Fibroblast of skin of back (primary cell): ENCODE data around the gene UGT1A5. TPM values are rescaled to one million over a fixed set of nuclear protein-coding genes. Genes with fewer than 3 reads are reported as not detected.
A peak's percentile ranks its signal among the peaks of the same experiment; 100 is the strongest.

ENCODE experiments used
- DNase-seq: peaks from one replicate; pipeline ENCODE4 v3.0.0-alpha.2; 2013
- polyA plus RNA-seq, 2 experiments: library from polyadenylated mRNA; unstranded; fragments of 120-200 nt; gene quantifications; one replicate each; pipeline ENCODE4 v1.2.1, GENCODE V29; 2013; ENCODE audit not compliant: insufficient read length in 2 of 2

The UGT1A5 gene
- polyA plus RNA-seq (2013, experiment 1 of 2; ENCODE audit: insufficient read length): not detected
- not detected for polyA plus RNA-seq (2013, experiment 2 of 2; ENCODE audit: insufficient read length)

- DNase-seq: no peak
Measured at GRCh38 chr2:233712611-233713261, at the start of gene UGT1A5. UGT1A5 (plus strand) TSS chr2:233712907; CDS start chr2:233712992, 85 bp downstream.

GRCh38 chr2:233663911-233664310 lies 48.8 kb upstream of the UGT1A5 start:
- DNase-seq: no peak

- DNase-seq: no peak
Measured at GRCh38 chr2:233668605-233669260, 44.0 kb upstream of the UGT1A5 start.

- DNase-seq: no peak
Measured at GRCh38 chr2:233671290-233672161, 41.2 kb upstream of the UGT1A5 start, which contains the start of gene UGT1A9. UGT1A9 (plus strand) TSS chr2:233671898; CDS start chr2:233671935, 37 bp downstream.

- no peak for DNase-seq
Measured at GRCh38 chr2:233672886-233673285, 39.8 kb upstream of the UGT1A5 start.

- DNase-seq: no peak
Measured at GRCh38 chr2:233673896-233674295, 38.8 kb upstream of the UGT1A5 start.

- DNase-seq: no peak
Measured at GRCh38 chr2:233674314-233674713, 38.4 kb upstream of the UGT1A5 start.

- DNase-seq: no peak
Measured at GRCh38 chr2:233674995-233675394, 37.7 kb upstream of the UGT1A5 start.

- DNase-seq: peak; percentile 75
Measured at GRCh38 chr2:233676046-233676445, 36.7 kb upstream of the UGT1A5 start.

- no peak for DNase-seq
Measured at GRCh38 chr2:233679196-233679595, 33.5 kb upstream of the UGT1A5 start.

- DNase-seq: no peak
Measured at GRCh38 chr2:233680361-233681045, 32.2 kb upstream of the UGT1A5 start.

- DNase-seq: no peak
Measured at GRCh38 chr2:233681521-233682099, 31.1 kb upstream of the UGT1A5 start, which contains the start of gene UGT1A7. UGT1A7 (plus strand) TSS chr2:233681901; CDS start chr2:233681938, 37 bp downstream.

- DNase-seq: no peak
Measured at GRCh38 chr2:233684640-233685039, 28.1 kb upstream of the UGT1A5 start.

GRCh38 chr2:233686928-233687327 lies 25.8 kb upstream of the UGT1A5 start:
- no peak for DNase-seq

- DNase-seq: no peak
Measured at GRCh38 chr2:233688341-233688740, 24.4 kb upstream of the UGT1A5 start.

GRCh38 chr2:233689031-233689430 lies 23.7 kb upstream of the UGT1A5 start:
- no peak for DNase-seq

GRCh38 chr2:233689501-233689900 lies 23.2 kb upstream of the UGT1A5 start:
- DNase-seq: no peak

- DNase-seq: no peak
Measured at GRCh38 chr2:233690444-233690843, 22.3 kb upstream of the UGT1A5 start.

- DNase-seq: no peak
Measured at GRCh38 chr2:233691443-233692433, 21.0 kb upstream of the UGT1A5 start.

GRCh38 chr2:233692648-233693047 lies 20.1 kb upstream of the UGT1A5 start, which contains the start of gene UGT1A6:
UGT1A6 (plus strand) TSS chr2:233692890; CDS start chr2:233693005, 115 bp downstream.
- DNase-seq: no peak
